ENCODE results near the gene SLC6A6.

The SLC6A6 gene

DNA sequence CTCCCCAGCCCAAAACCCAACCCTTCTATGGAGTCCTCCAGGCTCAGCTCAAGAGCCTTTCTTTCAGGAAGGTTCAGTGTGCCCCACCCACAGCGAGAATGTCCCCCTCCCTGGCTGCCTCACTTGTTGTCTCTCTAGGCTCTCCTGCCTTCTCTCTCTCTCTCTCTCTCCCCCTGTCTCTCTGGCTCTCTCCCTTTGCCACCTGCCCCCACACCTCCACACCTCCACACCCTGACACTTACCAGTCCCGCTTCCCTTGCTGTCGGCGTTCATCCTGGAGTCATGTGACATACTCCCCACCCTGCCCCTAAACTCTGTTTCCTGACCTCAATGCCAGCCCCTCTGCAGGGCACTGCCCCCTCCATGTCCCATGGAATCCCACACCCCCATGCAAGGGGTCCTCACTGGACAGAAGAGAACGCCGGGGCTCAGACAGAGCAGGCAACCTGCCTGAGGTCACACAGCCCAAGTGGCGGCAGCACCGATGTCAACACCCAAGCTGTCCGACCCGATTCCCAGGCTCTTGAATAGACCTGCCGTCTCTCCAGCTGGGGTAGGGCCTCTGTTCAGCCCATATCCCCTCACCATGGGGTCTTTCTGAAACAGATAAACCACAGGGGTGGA is 28.5 kb upstream of the SLC6A6 start:
- no peak for DNase-seq

DNA sequence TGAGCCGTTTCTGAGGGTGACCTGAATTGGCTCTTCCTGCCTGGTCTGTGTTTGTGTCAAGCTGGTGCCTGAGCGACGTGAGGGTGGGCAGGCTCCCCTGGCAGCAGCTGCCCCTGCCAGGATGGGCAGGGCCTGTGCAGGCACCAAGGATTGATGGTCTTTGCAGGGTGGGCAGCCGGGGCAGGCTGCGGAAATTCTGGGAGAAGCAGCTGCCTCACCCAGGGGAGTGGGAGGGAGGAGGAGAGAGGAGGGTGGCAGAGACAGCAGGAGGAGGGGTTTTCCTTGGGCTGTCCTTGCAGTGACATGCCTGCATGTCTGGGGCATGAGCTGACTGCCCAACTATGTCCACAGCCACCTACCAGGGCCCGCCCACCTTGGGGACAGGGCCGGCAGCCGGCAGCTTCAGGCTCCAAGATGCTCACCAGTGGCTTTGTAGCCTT is 27.9 kb upstream of the SLC6A6 start:
- no peak for DNase-seq

- DNase-seq: no peak
Measured at GRCh38 chr3:14375192-14375591, 27.2 kb upstream of the SLC6A6 start.

DNA sequence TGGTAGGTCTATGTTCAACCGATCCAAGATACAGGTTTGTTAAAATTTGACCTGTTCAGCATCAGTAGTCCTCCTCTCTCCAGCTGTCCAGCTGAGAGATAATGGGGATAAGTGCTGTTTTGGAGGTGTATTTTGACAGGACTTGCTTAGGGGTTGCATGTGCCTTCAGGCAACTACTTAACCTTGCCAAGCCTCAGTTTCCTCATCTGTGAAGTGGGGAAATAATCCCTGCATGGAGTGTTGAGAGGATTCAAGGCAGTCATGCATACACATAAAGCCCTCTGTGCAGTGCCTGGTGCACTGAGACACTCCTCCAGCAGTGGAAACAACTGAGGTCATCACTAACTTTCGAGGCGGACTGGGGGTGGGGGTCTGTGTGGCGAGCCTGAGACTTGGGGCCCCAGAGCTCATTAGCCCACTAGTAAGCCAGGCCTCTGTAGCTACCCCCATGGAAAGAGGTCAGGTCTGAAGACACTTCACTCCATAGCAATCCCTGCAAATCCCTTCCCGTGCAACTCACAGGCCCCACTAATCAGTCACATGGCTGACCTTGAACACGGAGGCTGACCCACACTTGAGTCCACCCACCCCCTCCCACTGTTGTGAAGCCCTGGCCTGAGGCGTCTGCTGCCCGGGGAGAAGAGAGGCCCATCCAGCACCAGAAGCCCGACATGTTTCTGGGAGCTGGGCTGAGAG is 25.9 kb upstream of the SLC6A6 start:
- DNase-seq: no peak

DNA sequence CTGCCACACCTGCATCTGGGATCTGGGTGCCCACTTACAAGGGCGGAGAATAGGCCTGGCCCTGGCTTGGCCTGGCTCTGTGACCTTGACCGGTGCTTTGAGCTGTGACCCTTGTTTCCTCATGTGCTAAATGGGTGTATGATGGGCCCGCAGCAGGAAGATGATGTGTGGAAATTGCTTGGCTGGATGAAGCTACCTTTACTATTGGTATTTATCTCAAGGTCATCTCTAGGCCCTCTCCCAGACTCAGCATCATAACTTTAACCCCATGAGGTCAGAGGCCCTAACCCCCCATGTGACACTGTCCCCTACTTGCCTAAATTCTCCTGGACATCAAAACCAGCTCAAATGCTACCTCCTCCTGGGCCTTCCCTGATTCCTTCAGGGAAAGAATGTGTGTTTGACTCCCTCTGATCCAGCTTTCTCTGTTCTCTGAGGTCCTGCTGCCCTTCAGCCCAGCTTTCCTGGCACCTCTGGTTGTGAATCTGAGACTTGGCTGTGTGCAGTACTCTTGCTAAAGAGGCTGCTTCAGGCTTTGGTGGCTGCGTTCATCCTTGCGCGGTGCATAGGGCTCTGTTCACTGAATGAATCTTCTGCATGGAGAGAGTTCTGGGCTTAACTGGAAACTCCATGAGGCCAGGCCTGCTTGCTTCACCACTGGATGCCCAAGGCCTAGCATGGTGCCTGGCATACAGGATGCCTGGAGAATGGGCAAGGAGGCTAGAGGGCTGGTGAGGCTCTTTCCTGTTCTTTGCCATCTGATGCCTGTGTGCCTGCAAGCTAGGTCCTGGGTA is 25.2 kb upstream of the SLC6A6 start:
- DNase-seq: no peak

DNA sequence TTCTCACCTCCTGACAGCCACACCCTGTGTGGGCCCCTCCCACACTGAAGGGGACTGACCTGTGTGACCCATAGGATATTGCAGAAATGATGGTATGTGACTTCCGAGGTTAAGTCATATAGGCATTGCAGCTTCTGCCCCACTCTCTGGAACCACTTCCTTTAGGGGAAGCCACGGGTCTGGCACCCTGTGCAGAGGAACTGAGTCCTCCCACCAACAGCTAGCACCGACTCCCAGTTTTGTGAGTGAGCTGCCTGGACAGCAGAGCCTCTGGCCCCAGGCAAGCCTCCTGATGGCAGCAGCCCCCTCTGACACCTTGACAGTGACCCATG is 24.6 kb upstream of the SLC6A6 start:
- peak; percentile 45 for DNase-seq

GRCh38 chr3:14378415-14378814 is 24.0 kb upstream of the SLC6A6 start:
- no peak for DNase-seq

GRCh38 chr3:14379843-14380242 is 22.6 kb upstream of the SLC6A6 start:
- DNase-seq: no peak

- DNase-seq: no peak
Measured at GRCh38 chr3:14386254-14386653, 16.2 kb upstream of the SLC6A6 start.

GRCh38 chr3:14388201-14388600 is 14.2 kb upstream of the SLC6A6 start:
- DNase-seq: no peak

DNA sequence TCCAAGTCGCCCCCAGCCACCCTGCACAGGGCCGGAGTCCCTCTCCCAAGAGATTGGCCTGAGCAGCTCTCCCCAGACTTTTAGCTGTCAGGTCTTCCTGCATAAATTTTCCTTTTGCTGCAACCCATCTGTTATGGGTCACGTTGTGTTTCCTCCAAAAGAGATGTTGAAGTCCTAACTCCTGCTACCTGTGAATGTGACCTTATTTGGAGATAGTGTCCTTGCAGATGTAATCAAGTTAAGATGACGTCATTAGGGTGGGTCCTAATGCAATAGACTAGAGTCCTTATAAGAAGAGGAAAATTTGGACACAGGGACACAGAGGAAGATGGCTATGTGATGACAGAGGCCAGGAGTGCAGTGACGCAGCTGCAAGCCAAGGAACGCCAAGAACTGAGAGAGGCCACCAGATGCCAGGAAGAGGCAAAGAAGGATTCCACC is 13.2 kb upstream of the SLC6A6 start:
- no peak for DNase-seq

DNA sequence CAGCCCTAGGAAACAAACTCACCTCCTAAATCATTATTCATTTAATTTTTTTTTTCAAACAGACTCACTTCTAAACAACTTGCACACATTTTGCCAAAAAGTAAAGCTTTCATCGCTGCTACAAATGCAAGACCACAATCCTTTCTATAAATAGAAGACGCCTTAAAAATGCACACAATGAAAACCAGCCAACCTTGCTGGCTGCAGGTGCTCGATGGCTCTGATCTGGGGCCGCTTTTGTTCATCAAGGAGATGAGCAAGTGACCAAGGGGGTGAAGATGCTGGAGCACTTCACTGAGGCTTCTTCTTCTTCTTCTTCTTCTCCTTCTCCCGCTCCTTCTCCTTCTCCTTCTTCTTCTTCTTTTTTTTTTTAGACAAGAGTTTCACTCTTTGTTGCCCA is 12.7 kb upstream of the SLC6A6 start:
- no peak for DNase-seq

- DNase-seq: no peak
Measured at GRCh38 chr3:14391033-14391432, 11.4 kb upstream of the SLC6A6 start.

GRCh38 chr3:14392231-14392630 is 10.2 kb upstream of the SLC6A6 start:
- no peak for DNase-seq

DNA sequence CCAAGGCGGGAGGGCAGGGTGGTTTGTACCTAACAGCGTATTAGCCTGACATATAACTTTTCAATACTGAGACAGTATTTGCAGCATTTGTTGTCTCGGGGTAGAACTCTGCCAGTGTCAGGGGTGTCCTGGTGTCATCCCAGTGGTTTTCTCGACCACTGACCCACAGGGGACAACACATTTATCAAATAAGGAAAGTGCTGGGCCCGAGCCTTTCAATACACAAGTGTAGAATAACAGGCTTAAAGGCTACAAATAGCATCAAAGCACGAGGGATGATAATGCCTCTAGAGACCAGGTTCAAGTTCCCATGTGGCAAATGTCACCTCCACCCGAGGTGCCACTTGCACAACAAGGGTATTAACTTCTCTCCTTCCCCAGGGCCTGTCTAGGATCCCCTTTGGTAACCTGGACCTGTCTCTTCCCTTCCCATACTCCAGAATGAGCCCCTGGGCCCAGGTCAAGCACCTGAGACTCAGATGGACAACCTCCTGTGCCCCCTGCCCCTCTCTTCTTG is 9.5 kb upstream of the SLC6A6 start:
- DNase-seq: no peak

DNA sequence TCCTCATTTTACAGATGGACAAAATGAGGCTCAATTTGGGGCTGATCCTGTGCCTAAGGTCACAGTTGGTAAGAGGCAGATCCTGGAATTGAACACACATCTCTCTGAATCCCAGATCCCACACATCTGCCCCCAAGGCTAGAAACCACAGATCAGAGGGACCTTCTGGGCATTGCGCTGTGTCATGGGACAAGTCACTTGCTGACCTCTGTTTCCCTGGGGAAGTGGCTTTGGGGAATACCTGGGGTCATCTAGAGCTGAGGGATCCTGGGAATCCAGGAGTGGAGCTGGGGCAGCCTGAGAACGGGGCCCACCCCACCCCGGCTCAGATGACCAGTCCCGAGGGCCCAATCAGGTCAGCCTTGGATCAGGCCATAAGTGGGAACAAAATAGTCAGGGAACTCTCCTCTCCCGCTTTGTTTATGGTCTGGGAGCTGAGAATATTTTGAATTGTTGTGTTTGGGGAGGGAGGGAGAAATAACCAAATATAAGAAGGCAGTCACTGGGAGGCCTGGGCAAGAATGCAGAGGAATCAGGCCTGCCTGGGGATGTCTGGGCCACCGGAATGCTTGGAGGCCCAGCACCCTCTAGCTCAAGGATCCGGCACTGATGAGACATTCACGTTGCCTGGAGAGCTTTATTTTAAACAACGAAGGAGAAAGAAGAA is 8.8 kb upstream of the SLC6A6 start:
- no peak for DNase-seq

GRCh38 chr3:14396031-14396692 is 6.2 kb upstream of the SLC6A6 start:
- DNase-seq: no peak

GRCh38 chr3:14397046-14397445 is 5.4 kb upstream of the SLC6A6 start:
- DNase-seq: no peak

- DNase-seq: no peak
Measured at GRCh38 chr3:14397531-14397930, 4.9 kb upstream of the SLC6A6 start.

- no peak for DNase-seq
Measured at GRCh38 chr3:14397940-14398796, 4.2 kb upstream of the SLC6A6 start.

DNA sequence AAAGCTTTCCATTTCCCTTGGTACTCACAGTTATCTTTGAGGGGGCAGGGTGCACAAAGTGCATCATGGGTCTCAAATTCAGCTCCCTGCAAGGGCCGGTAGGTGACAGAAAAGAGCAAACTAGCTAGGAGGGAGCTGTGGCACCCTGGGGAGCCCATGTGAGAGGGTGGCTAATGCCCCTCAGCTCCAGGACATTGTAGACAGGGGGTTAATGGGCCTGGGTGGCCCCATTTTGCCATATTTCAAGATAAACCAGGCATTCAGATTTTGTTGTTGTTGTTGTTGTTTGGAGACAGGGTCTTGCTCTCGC is 3.7 kb upstream of the SLC6A6 start:
- DNase-seq: no peak

- no peak for DNase-seq
Measured at GRCh38 chr3:14401692-14402303, 608 bp upstream of the SLC6A6 start.

All from KG1 (cell line).